GM12891 (cell line): ENCODE data around the gene SMYD3.

ENCODE experiments used
- DNase-seq: peaks from one replicate; pipeline ENCODE4 v3.0.0; 2011; ENCODE audit warnings: low spot score; ENCODE audit not compliant: insufficient read length
- FAIRE-seq: peaks from 2 replicates; lab custom pipeline; 2011; peaks lifted over from hg19 to GRCh38; lab: Jason Lieb, UNC
- PAX5 ChIP-seq: IDR thresholded peaks from 2 replicates; pipeline ENCODE4 v1.6.1; 2011; ENCODE audit warnings: low read length, moderate library complexity, mild to moderate bottlenecking; ENCODE audit not compliant: insufficient read depth, severe bottlenecking
- POLR2A ChIP-seq: IDR thresholded peaks from 2 replicates; pipeline ENCODE4 v1.6.1; 2011; ENCODE audit warnings: low read depth, low read length, control low read depth
- POLR2AphosphoS5 ChIP-seq: IDR thresholded peaks from 2 replicates; pipeline ENCODE4 v1.6.1; 2011; ENCODE audit warnings: low read depth, low read length, control low read depth
- POU2F2 ChIP-seq: IDR thresholded peaks from 2 replicates; pipeline ENCODE4 v1.6.1; 2011; ENCODE audit warnings: low read depth, mild to moderate bottlenecking, control low read depth, low read length, moderate library complexity
- SPI1 ChIP-seq: IDR thresholded peaks from 2 replicates; pipeline ENCODE4 v1.6.1; 2011; ENCODE audit warnings: low read depth, low read length, control low read depth
- TAF1 ChIP-seq: IDR thresholded peaks from 2 replicates; pipeline ENCODE4 v1.6.1; 2011; ENCODE audit warnings: low read depth, low read length, control low read depth

Gene SMYD3

DNA sequence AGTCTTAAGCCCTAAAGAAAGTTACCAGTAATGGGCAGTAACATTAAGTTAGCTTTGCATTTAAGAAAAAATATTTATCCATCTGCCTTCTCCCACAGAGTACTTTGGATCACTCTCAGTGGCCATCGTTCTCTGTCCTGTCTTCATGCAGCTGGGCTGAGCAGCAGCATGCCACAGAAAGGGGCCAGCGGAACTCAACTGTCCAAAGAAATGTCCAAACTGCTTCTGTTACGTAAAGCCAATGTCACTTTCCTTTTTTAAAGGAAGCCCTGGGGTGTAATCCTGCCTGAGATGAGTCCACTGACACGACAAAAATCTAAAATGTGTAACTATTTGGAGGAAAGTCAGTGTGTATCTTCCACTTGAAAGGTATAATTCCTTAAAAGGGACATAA lies 291.6 kb downstream of the SMYD3 start:
- DNase-seq (no peak), FAIRE-seq (no peak)
- no peak for TF ChIP-seq TAF1
- no peak for TF ChIP-seq POLR2AphosphoS5
- TF ChIP-seq SPI1 = no peak
- TF ChIP-seq POU2F2 = no peak
- TF ChIP-seq POLR2A = no peak
- TF ChIP-seq PAX5 = no peak

DNA sequence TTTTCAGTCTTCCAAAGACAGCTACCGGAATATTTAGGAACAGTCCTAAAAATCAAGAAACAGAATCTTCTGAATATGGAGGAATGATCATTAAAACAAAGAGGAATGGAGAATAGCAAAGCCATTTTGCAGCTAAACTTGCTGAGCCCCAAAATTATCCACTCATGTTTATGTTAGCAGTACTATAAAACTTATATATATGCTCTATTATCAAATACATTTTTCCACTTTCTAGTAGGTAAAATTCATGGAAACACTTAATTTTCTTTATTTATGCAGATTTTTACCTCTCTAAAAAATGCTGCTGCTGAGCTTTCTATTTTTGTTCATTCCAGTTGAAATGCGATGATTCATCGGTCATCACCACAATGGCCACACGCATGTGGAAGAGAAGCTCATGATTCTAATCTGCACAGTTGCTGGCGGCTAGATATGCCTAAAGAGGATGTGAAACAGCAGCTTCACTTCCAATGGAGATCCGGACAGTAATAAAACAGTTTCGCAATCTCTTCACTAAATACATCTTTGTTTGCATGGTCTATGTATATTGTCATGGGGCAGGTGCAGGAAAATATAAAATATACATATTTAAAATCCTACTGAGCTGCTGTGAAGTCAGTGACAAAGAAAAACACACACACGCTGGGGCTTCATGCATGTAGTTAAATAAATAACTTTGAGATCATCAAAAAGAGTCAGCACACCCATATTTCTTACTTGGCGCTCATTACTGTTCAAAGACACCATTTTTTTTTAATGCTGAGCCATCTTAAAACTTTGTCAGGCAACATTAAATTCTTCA lies 292.2 kb downstream of the SMYD3 start:
- peak; percentile 44 for DNase-seq
- FAIRE-seq = peak; percentile 89
- peak; percentile 98 for TF ChIP-seq SPI1
- no peak for TF ChIP-seq TAF1
- no peak for TF ChIP-seq POU2F2
- no peak for TF ChIP-seq POLR2A
- no peak for TF ChIP-seq POLR2AphosphoS5

GRCh38 chr1:246213947-246214346 lies 293.1 kb downstream of the SMYD3 start:
- FAIRE-seq (peak; percentile 52), DNase-seq (no peak)
- TF ChIP-seq SPI1 = no peak
- no peak for TF ChIP-seq TAF1
- TF ChIP-seq POLR2A = no peak
- no peak for TF ChIP-seq POU2F2
- no peak for TF ChIP-seq POLR2AphosphoS5
- TF ChIP-seq PAX5 = no peak

DNA sequence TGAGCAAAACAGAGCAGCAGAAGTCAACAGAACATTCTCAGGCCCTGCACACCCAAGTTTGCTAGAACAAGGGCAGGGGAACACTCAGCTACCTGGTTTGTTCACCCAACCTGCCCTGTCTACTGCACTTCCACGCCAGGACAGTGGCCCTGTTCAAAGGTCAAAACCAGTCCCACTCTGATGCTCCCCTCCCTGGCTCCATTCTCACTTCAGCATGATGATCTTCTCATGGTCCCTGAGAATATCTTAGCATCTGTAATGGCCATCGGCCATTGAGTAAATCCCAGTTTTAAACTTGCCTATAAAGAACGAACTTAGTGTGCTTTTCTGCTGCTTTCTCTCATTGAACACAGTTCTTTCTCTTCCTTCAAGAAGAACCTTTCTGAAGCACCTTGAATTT lies 293.6 kb downstream of the SMYD3 start:
- DNase-seq = no peak
- peak; percentile 5 for FAIRE-seq
- TF ChIP-seq POU2F2 (no peak), POLR2A (no peak), TAF1 (no peak)

DNA sequence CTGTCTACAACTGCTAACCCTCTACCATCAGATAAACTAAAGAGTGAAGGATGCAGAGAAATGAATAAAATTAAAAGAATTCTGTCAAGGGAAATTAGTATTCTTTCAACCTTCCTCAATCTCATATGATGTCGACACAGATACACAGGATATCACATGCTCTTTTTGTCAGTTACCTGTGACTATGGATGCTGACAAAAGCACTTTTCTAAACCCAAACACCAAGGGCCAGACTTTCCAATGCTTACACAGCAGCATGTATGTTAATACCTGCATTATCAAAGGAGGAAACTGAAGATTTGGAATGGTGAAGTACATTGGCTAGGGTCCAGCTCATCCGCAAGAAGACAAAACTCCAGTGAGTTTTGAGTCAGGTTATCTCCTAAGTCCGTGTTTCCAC lies 294.0 kb downstream of the SMYD3 start:
- DNase-seq (no peak), FAIRE-seq (no peak)
- TF ChIP-seq SPI1 = no peak
- TF ChIP-seq TAF1 = no peak
- no peak for TF ChIP-seq POLR2AphosphoS5
- no peak for TF ChIP-seq POU2F2
- no peak for TF ChIP-seq POLR2A
- TF ChIP-seq PAX5 = no peak

DNA sequence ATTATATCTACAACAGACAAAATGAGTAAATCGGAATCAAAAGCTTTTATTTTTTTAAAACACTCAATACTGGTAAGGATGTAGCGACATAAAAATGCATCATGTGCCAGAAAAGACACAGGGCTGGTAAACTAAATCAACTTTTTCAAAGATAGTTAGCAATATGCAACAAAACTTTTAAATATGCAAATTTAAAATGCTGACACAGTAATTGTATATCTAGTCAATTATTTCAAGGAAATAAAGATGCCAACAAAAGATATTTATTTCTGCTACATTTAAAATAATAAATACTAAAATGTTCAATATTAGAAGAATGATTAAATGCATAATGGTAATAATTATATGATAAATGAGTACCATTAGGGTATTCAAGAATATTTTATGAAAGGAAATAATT lies 295.1 kb downstream of the SMYD3 start:
- no peak for DNase-seq
- TF ChIP-seq SPI1 = no peak
- no peak for TF ChIP-seq POLR2A
- TF ChIP-seq POLR2AphosphoS5 = no peak
- no peak for TF ChIP-seq POU2F2
- TF ChIP-seq PAX5 = no peak
- no peak for TF ChIP-seq TAF1
- no peak for FAIRE-seq

- TF ChIP-seq POLR2A (no peak), POLR2AphosphoS5 (no peak), POU2F2 (no peak), PAX5 (no peak), SPI1 (no peak)
- no peak for DNase-seq
Measured at GRCh38 chr1:246210756-246211155, 296.3 kb downstream of the SMYD3 start.

GRCh38 chr1:246208105-246208504 lies 299.0 kb downstream of the SMYD3 start:
- TF ChIP-seq SPI1 (no peak), PAX5 (no peak), POLR2A (no peak), POLR2AphosphoS5 (no peak), TAF1 (no peak), POU2F2 (no peak)
- FAIRE-seq = no peak

More at GRCh38 chr1:246210756-246211155, 296.3 kb downstream of the SMYD3 start:
- no peak for FAIRE-seq

DNA sequence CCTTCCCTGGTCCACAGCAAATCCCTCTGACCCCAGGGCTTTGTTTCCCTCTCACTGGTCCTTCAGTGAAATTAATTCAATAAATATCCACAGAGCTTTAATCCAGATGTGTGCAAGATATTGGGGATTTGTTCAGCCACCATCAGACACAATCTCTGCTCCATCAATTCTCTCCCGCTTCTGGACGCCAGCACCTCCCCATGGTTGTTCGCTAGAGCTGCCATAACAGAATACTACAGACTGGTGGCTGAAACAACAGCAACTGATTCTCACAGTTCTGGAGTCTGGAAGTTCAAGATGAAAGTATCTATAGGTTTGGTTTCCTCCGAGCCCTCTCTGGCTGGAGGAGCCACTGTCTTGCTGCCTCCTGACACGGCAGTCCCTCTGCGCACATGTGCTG lies 303.9 kb downstream of the SMYD3 start:
- TF ChIP-seq POU2F2 (no peak), POLR2A (no peak), POLR2AphosphoS5 (no peak), SPI1 (no peak), PAX5 (no peak), TAF1 (no peak)
- FAIRE-seq (no peak), DNase-seq (no peak)

More at GRCh38 chr1:246208105-246208504, 299.0 kb downstream of the SMYD3 start:
- no peak for DNase-seq

DNA sequence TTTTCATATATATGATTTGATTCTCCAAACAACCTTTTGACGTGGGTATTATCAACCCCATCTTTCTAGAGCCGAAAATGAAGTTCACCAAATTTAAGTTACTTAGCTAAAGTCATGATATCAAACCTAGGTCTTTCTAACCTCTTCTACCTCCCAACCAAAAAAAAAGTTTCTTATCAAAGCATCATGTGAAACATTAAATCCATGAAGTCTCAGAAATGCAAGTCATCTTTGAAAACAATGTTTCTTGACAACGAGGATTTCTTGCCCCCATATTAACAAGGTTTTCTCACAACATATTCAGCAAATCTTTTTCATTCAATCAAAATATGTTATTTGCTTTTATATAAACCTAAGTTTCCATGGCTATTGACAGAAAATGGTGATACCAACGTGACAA lies 306.3 kb downstream of the SMYD3 start:
- no peak for FAIRE-seq
- no peak for DNase-seq
- no peak for TF ChIP-seq POLR2AphosphoS5
- TF ChIP-seq SPI1 = no peak
- no peak for TF ChIP-seq TAF1
- TF ChIP-seq POU2F2 = no peak
- TF ChIP-seq PAX5 = no peak
- TF ChIP-seq POLR2A = no peak
